ENCODE measurements around the gene KLHL29.

GRCh38 chr2:23571085-23571484 lies 186.1 kb downstream of the KLHL29 start:
- TF ChIP-seq CTCF (IDR thresholded peaks at IDR 0.05; ENCODE audit: poor library complexity), result no peak
- TF ChIP-seq EZH2 (IDR thresholded peaks at IDR 0.05; ENCODE audit: borderline replicate concordance), result no peak

Measured in hepatocyte (in vitro differentiated cells).